Stomach (tissue), 9 donors: Measurements from ENCODE around the gene DDC. TPM values are rescaled to one million over a fixed set of nuclear protein-coding genes. Genes with fewer than 3 reads are reported as not detected.
"Not testable (repeated sequence)": the region's sequence is repeated elsewhere in the genome, so short reads cannot be mapped to it uniquely, and the experiment has no call there.

Experiments used
- DNase-seq, 2 donors: peaks; one replicate each; pipeline versions ENCODE4 v3.0.0 to v3.0.0-alpha.2; 2013 to 2019
- H3K27ac ChIP-seq, 5 donors: fragments of 200-600 bp in 4 of 5; sonication (generic) in 4 of 5; one replicate each; pipeline ENCODE4 v1.5.1; 2013 to 2019; ENCODE audit warnings: mild to moderate bottlenecking in 1 of 5, moderate library complexity in 1 of 5
- H3K27me3 ChIP-seq, 3 donors: fragments of 200-600 bp; sonication (generic); one replicate each; pipeline ENCODE4 v1.5.1; 2017 to 2019; ENCODE audit warnings: mixed run types in 1 of 3
- H3K36me3 ChIP-seq, 4 donors: fragments of 200-600 bp; sonication (generic); 1 replicate in 3 of 4; 2 replicates in 1 of 4; pipeline ENCODE4 v1.5.1; 2016 to 2019
- H3K4me1 ChIP-seq, 4 donors: fragments of 200-600 bp; sonication (generic); one replicate each; pipeline ENCODE4 v1.5.1; 2016 to 2019
- H3K4me3 ChIP-seq, 4 donors: fragments of 200-600 bp; sonication (generic) in 3 of 4; one replicate each; pipeline ENCODE4 v1.5.1; 2016 to 2019; ENCODE audit warnings: mild to moderate bottlenecking in 1 of 4
- H3K9me3 ChIP-seq, 4 donors: fragments of 200-600 bp; sonication (generic); one replicate each; pipeline ENCODE4 v1.5.1; 2016 to 2019
- EP300 ChIP-seq: sonication (generic); formaldehyde crosslinking; IDR thresholded peaks from one replicate; pipeline ENCODE4 v1.6.1; 2017; ENCODE audit warnings: antibody characterized with exemption
- POLR2A ChIP-seq, 4 donors: fragments of 450-650 bp; IDR thresholded peaks; one replicate each; pipeline ENCODE4 v1.6.1; 2016; ENCODE audit warnings: antibody characterized with exemption in 4 of 4, control low read depth in 2 of 4, mild to moderate bottlenecking in 1 of 4, moderate library complexity in 1 of 4
- POLR2AphosphoS5 ChIP-seq, 3 donors: sonication (generic); formaldehyde crosslinking; IDR thresholded peaks; one replicate each; pipeline ENCODE4 v1.6.1; 2016; ENCODE audit warnings: antibody characterized with exemption in 3 of 3
- WGBS, 5 donors: extraction: QIAGEN DNeasy Blood & Tissue Kit in 3 of 5; methylation state at CpG; one replicate each; pipeline versions ENCODE4 v1.1.5 to v1.1.7; 2013 to 2018; 5-methylcytosine and 5-hydroxymethylcytosine counted together
- intact Hi-C: fragments of 100-400 bp; cut with DNase I; formaldehyde crosslinking; loops from one replicate; pipeline ENCODE4 v1.15.1; 2023; ENCODE audit warnings: low total_unique reads
- polyA plus RNA-seq, 3 donors: library from polyadenylated mRNA; stranded (reverse); fragments of 200-250 nt; gene quantifications; one replicate each; pipeline ENCODE4 v1.2.3, GENCODE V29; 2013
- total RNA-seq, 5 donors: library from RNA; depleted of rRNA; stranded (reverse); fragments of >200 nt; gene quantifications; one replicate each; pipeline versions ENCODE4 v1.1.0 to v1.2.3, GENCODE V29; 2014 to 2016
- TF ChIP-seq, protein P1 (sequence below), 7 experiments: fragments of 450-650 bp in 4 of 7; fragments of 200-600 bp in 3 of 7; sonication (generic) in 3 of 7; IDR thresholded peaks; one replicate each; pipeline ENCODE4 v1.5.1; 2016 to 2019; ENCODE audit warnings: antibody characterized with exemption in 7 of 7, control low read depth in 2 of 7, mild to moderate bottlenecking in 1 of 7
- donor health status: healthy with polysubstance abuse.
- donor health status: Bipolar disorder and iron deficiency.
- donor health status: healthy.

The DDC gene
- total and polyA plus RNA-seq, 8 donors = 0.95 to 95.0 (median 4.7) TPM; not detected in 3

DNA sequence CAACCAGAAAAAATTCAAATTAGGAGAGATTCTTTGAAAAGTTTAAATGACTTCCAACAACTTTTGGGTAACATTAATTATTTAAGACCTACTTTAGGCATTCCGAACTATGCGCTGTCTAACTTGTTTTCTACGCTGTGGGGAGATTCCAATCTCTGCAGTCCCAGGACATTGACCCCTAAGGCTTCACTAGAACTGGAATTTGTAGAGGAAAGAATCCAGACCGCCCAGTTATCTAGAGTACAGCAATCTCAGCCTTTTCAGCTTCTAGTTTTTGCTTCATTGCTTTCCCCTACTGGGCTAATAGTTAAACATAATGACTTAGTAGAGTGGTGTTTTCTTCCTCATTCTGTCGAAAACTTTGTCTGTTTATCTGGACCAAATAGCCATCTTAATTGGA, 14.9 kb upstream of the DDC start:
- no peak for TF ChIP-seq EP300
- TF ChIP-seq, protein P1, sequence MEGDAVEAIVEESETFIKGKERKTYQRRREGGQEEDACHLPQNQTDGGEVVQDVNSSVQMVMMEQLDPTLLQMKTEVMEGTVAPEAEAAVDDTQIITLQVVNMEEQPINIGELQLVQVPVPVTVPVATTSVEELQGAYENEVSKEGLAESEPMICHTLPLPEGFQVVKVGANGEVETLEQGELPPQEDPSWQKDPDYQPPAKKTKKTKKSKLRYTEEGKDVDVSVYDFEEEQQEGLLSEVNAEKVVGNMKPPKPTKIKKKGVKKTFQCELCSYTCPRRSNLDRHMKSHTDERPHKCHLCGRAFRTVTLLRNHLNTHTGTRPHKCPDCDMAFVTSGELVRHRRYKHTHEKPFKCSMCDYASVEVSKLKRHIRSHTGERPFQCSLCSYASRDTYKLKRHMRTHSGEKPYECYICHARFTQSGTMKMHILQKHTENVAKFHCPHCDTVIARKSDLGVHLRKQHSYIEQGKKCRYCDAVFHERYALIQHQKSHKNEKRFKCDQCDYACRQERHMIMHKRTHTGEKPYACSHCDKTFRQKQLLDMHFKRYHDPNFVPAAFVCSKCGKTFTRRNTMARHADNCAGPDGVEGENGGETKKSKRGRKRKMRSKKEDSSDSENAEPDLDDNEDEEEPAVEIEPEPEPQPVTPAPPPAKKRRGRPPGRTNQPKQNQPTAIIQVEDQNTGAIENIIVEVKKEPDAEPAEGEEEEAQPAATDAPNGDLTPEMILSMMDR (IDR thresholded peaks at IDR 0.05) = no peak
- no peak for TF ChIP-seq POLR2A (IDR thresholded peaks at IDR 0.05)
- TF ChIP-seq POLR2AphosphoS5 (IDR thresholded peaks at IDR 0.05) = no peak
- no peak overlapping the region for H3K27ac ChIP-seq
- no peaks in the 10 kb centered on the region for H3K27me3 ChIP-seq
- intact Hi-C loops = no loop called here
- H3K36me3 ChIP-seq = no peaks in the 10 kb centered on the region
- WGBS, 5 donors = 86 to 90% (median 89%) methylated on average over 5 of the region's 5 CpGs
- H3K9me3 ChIP-seq = peaks cover 3 to 23% (median 16%) of the 10 kb centered on the region in 4 donors
- no peak for DNase-seq
- no peaks in the 10 kb centered on the region for H3K4me1 ChIP-seq
- H3K4me3 ChIP-seq = no peak overlapping the region

DNA sequence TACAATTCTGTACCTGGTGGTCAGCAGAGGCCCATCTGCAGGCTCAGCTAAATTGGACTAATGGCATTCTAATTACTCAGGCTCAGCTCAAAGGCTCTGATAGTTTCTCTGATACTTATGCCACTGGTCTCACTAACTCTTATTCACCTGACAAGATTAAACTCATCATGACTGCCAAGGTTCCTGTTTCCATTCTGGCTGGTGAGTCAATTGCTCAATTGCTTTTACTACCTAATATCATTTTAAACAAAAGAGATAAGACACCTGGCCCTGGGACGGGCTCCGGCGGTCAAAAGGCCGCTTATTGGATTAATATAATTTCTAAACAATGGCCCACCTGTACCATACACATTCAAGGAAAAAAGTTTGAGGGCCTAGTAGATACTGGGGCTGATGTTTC, 12.9 kb upstream of the DDC start:
- DNase-seq, H3K4me1 ChIP-seq, H3K27ac ChIP-seq, intact Hi-C loops, H3K36me3 ChIP-seq, H3K27me3 ChIP-seq, H3K4me3 ChIP-seq, H3K9me3 ChIP-seq: not testable (repeated sequence)
- 64 to 95% (median 84%) methylated on average over 4 of the region's 4 CpGs for WGBS, 5 donors

DNA sequence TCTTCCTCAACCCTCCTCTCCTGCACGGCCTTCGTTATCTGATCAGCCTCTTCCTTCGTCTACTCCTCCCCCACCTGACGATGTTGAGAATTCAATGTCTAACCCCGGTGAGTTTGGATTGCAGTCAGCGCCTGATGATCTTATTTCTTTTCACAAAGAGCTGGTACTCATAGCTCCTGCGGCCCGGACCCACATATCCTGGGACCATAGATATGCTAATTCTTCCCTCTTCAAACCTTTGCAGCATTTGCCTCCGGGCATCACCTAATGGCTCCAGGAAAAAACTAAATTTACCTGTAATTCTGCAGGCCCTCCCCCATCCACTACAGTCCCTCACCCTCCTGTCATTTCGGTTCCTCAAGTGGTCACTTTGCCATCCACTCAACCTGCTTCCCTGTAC, 12.4 kb upstream of the DDC start:
- intact Hi-C loops = no loop called here

DNA sequence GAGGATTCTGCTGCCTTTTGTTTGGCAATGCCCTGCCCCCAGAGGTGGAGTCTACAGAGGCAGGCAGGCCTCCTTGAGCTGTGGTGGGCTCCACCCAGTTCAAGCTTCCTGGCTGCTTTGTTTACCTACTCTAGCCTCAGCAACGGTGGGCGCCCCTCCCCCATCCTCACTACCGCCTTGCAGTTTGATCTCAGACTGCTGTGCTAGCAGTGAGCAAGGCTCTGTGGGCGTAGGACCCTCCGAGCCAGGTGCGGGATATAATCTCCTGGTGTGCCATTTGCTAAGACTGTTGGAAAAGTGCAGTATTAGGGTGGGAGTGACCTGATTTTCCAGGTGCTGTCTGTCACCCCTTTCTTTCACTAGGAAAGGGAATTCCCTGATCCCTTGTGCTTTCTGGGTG, 11.2 kb upstream of the DDC start:
- DNase-seq, H3K4me1 ChIP-seq, H3K27ac ChIP-seq, intact Hi-C loops, H3K36me3 ChIP-seq, H3K9me3 ChIP-seq, H3K27me3 ChIP-seq, H3K4me3 ChIP-seq: not testable (repeated sequence)
- 65 to 81% (median 73%) methylated on average over 6 of the region's 6 CpGs for WGBS, 5 donors

More for the DNA sequence above, 12.4 kb upstream of the DDC start:
- no peak overlapping the region for H3K27ac ChIP-seq
- 91 to 97% (median 92%) methylated on average over 10 of the region's 10 CpGs for WGBS, 5 donors
- no peaks in the 10 kb centered on the region for H3K27me3 ChIP-seq
- H3K9me3 ChIP-seq = peaks cover 0 to 2% (median 0%) of the 10 kb centered on the region in 4 donors
- TF ChIP-seq, protein P1 (IDR thresholded peaks at IDR 0.05) = no peak
- TF ChIP-seq EP300 = no peak
- TF ChIP-seq POLR2A (IDR thresholded peaks at IDR 0.05) = no peak
- no peak for TF ChIP-seq POLR2AphosphoS5 (IDR thresholded peaks at IDR 0.05)
- H3K36me3 ChIP-seq = no peaks in the 10 kb centered on the region
- no peaks in the 10 kb centered on the region for H3K4me1 ChIP-seq
- H3K4me3 ChIP-seq = no peak overlapping the region
- no peak for DNase-seq

DNA sequence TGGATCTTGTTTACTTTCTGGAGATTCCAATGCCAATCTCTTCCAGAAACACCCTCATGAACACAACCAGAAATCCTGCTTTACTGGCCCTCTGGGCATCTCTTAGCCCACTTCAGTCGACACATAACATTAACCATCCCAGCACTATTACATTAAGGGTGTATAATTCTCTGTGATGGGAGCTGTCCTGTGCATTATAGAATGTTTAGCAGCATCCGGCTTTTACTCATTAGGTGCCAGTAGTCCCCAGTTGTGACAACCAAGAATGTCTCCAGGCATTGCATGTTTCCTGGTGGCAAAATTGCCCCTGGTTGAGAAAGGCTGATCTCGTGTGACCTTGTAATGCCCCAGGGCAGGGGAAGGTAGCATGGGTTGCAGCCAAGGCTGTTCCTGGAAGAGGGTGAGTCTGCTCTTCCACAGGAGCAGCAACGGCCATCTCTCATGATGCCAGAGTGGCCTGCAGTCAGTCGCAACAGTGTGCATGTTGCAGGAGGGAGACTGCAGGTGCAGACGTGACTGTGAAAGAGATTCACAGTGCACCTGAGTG, 2.6 kb upstream of the DDC start:
- Histone ChIP-seq H3K27ac (no peak overlapping the region), H3K9me3 (peaks cover 0 to 5% (median 0%) of the 10 kb centered on the region in 4 donors), H3K4me3 (no peak overlapping the region), H3K27me3 (no peaks in the 10 kb centered on the region), H3K36me3 (no peaks in the 10 kb centered on the region), H3K4me1 (peaks cover 0 to 11% (median 9%) of the 10 kb centered on the region in 4 donors)
- intact Hi-C loops = no loop called here
- WGBS, 5 donors = 85 to 93% (median 89%) methylated on average over 4 to 6 of the region's 6 CpGs
- TF ChIP-seq, protein P1 (IDR thresholded peaks at IDR 0.05) = no peak
- TF ChIP-seq POLR2AphosphoS5 (IDR thresholded peaks at IDR 0.05) (no peak), POLR2A (IDR thresholded peaks at IDR 0.05) (no peak), EP300 (no peak)
- DNase-seq = no peak
